ENCODE data around the gene DAPP1.
"Not testable (repeated sequence)": the region's sequence is repeated elsewhere in the genome, so short reads cannot be mapped to it uniquely, and the experiment has no call there.

The DAPP1 gene

DNA sequence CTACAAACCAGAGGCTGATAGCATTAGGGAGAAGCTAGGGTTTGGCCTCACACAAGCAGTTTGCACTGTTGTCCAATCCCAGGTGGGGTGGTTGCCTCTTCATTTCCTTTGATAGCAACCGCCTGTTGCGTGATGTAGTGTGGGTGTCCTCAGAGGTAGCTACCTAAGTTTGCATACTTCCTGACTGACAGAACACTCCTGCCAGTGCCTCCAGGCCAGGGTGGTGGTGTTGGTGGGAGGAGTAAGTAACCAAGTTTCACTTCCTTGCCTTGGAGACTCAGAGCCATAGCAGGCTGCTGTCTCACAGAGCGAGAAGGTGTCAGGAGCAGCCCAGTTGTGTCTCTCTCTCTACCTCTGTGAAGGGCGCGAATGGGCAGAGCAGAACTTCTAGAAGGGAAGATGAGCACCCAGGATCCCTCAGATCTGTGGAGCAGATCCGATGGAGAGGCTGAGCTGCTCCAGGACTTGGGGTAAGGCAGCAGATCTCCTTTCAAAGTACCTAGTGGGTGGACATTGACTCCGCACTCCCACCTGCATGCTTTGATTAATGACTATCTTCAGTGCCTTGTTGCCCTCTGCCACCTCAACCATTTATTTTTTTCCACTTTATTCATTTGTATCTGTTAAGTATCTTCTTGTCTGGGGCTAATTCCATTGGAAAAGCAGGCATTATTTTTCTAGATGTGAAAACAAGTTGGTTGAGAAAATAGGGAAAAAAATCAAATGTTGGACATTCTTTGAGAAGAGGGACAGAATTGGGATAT, at the start of gene DAPP1:
Gene DAPP1 (plus strand): TSS at position 283 of the 764 bp plus-strand sequence. CDS start 87 bp downstream, at position 370.
- DNase-seq (ENCODE audit: low read depth) = no peak
- no peak within 1 kb of the TSS for H3K4me3 ChIP-seq (ENCODE audit: control insufficient read depth, low read depth, low read length)
- no peak for TF ChIP-seq CTCF (conservative IDR thresholded peaks at IDR 0.05; ENCODE audit: control insufficient read depth, insufficient read depth, low read depth, low read length)

DNA sequence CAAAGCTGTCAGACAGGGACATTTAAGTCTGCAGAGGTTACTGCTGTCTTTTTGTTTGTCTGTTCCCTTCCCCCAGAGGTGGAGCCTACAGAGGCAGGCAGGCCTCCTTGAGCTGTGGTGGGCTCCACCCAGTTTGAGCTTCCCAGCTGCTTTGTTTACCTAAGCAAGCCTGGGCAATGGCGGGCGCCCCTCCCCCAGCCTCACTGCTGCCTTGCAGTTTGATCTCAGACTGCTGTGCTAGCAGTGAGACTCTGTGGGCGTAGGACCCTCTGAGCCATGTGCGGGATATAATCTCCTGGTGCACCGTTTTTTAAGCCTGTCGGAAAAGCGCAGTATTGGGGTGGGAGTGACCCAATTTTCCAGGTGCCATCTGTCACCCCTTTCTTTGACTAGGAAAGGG, 45.8 kb upstream of the DAPP1 start:
- DNase-seq (ENCODE audit: low read depth); H3K4me3 ChIP-seq (ENCODE audit: control insufficient read depth, low read depth, low read length): not testable (repeated sequence)

DNA sequence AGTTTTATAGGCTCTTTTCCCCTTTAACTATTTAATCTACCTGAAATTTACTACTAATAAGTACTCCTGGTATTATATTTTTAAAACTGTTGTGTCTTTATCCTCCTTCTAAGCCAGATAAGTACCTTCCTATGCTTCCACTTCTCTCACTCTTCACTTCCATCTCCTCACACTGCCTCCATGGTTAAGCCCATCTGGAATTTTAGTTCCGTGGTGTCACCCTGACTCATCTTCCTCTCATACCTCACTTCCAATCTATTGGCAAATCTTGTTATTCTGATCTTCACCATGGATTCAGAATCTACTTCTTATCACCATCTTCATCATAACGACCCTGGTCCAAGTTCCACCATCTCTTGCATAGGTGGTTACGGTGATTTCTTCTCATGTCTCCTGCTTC, 32.7 kb upstream of the DAPP1 start:
- peak; percentile 40 for DNase-seq (ENCODE audit: low read depth)
- no peak for TF ChIP-seq CTCF (conservative IDR thresholded peaks at IDR 0.05; ENCODE audit: control insufficient read depth, insufficient read depth, low read depth, low read length)
- H3K4me3 ChIP-seq (ENCODE audit: control insufficient read depth, low read depth, low read length) = no peak overlapping the region

GRCh38 chr4:99784842-99785241, 31.8 kb upstream of the DAPP1 start:
- no peak for DNase-seq (ENCODE audit: low read depth)
- TF ChIP-seq CTCF (conservative IDR thresholded peaks at IDR 0.05; ENCODE audit: control insufficient read depth, insufficient read depth, low read depth, low read length) = no peak
- H3K4me3 ChIP-seq (ENCODE audit: control insufficient read depth, low read depth, low read length) = no peak overlapping the region

- TF ChIP-seq CTCF (conservative IDR thresholded peaks at IDR 0.05; ENCODE audit: control insufficient read depth, insufficient read depth, low read depth, low read length) = no peak
- H3K4me3 ChIP-seq (ENCODE audit: control insufficient read depth, low read depth, low read length) = no peak overlapping the region
- peak; percentile 61 for DNase-seq (ENCODE audit: low read depth)
Observed at GRCh38 chr4:99790796-99791617, 25.6 kb upstream of the DAPP1 start.

- H3K4me3 ChIP-seq (ENCODE audit: control insufficient read depth, low read depth, low read length) = no peak overlapping the region
- DNase-seq (ENCODE audit: low read depth) = no peak
- TF ChIP-seq CTCF (conservative IDR thresholded peaks at IDR 0.05; ENCODE audit: control insufficient read depth, insufficient read depth, low read depth, low read length) = no peak
Observed at GRCh38 chr4:99800332-99801004, 16.2 kb upstream of the DAPP1 start.
